SH-SY5Y (cell line): Measurements from ENCODE around the gene AHSP.

Source experiments
- GATA2 ChIP-seq: IDR thresholded peaks from 2 replicates; pipeline ENCODE4 v1.6.1; 2011; ENCODE audit warnings: mild to moderate bottlenecking, low read depth, low read length
- GATA3 ChIP-seq: IDR thresholded peaks from 2 replicates; pipeline ENCODE4 v1.6.1; 2011; ENCODE audit warnings: low read depth, mild to moderate bottlenecking, low read length, moderate library complexity

- TF ChIP-seq GATA2: no peak
- no peak for TF ChIP-seq GATA3
Observed at GRCh38 chr16:31522071-31522470, 5.6 kb upstream of the AHSP start.
